IMR-90 (cell line): ENCODE results near the gene PCDHGA2. TPM values are rescaled to one million over a fixed set of nuclear protein-coding genes. Genes with fewer than 3 reads are reported as not detected.

Experiments used
- ATAC-seq: fragments of 200-7000 bp; cut with Tn5 transposase; 2 replicates; pipeline ENCODE4 v1.9.1; 2020; ENCODE audit warnings: low read depth, mild to moderate bottlenecking, moderate library complexity
- BruUV-seq: library from RNA; stranded (reverse); fragments of 400-500 nt; replicated peaks from 2 replicates; lab custom pipeline; 2021; lab: Mats Ljungman, UMichigan
- CTCF ChIA-PET: fragments of 300-600 bp; formaldehyde crosslinking; extraction: SDS; loops from one replicate; lab custom pipeline; 2021; ENCODE audit warnings: antibody characterized with exemption; lab: Yijun Ruan, JAX
- POLR2A ChIA-PET: fragments of 300-600 bp; sonication (Branson Sonifier 250); formaldehyde crosslinking; loops from one replicate; lab custom pipeline; 2022; ENCODE audit warnings: antibody characterized with exemption; ENCODE audit not compliant: unreplicated experiment; lab: Charles Lee
- DNase-seq: peaks from one replicate; pipeline ENCODE4 v3.0.0; 2013
- H2AFZ ChIP-seq: replicated peaks from 2 replicates; pipeline ENCODE3; 2013; ENCODE audit warnings: low read length, mild to moderate bottlenecking; ENCODE audit not compliant: poor library complexity
- H2AK5ac ChIP-seq: 2 replicates; pipeline ENCODE4 v1.6.1; 2013; ENCODE audit warnings: low read depth, low read length, inconsistent platforms
- H2AK9ac ChIP-seq: replicated peaks from 2 replicates; pipeline ENCODE3; 2013; ENCODE audit warnings: mild to moderate bottlenecking, low read depth, low read length, moderate library complexity; ENCODE audit not compliant: poor library complexity
- H2BK120ac ChIP-seq: 2 replicates; pipeline ENCODE4 v1.6.1; 2013; ENCODE audit warnings: low read depth, low read length, inconsistent platforms
- H2BK15ac ChIP-seq: 3 replicates; pipeline ENCODE4 v1.6.1; 2013; ENCODE audit warnings: low read depth, low read length, inconsistent platforms
- H2BK20ac ChIP-seq: 2 replicates; pipeline ENCODE4 v1.6.1; 2013; ENCODE audit warnings: low read depth, mild to moderate bottlenecking, inconsistent platforms, low read length, moderate library complexity
- H2BK5ac ChIP-seq: 2 replicates; pipeline ENCODE4 v1.6.1; 2013; ENCODE audit warnings: mild to moderate bottlenecking, low read depth, low read length, inconsistent platforms; ENCODE audit not compliant: poor library complexity, severe bottlenecking
- H3K14ac ChIP-seq: replicated peaks from 2 replicates; pipeline ENCODE4 v1.6.1; 2013; ENCODE audit warnings: low read depth, low read length, inconsistent platforms
- H3K18ac ChIP-seq: 2 replicates; pipeline ENCODE4 v1.6.1; 2013; ENCODE audit warnings: low read depth, low read length, control low read depth
- H3K23ac ChIP-seq: 2 replicates; pipeline ENCODE4 v1.6.1; 2013; ENCODE audit warnings: low read depth, low read length, inconsistent platforms
- H3K27ac ChIP-seq: 2 replicates; pipeline ENCODE4 v1.5.1; 2013; ENCODE audit warnings: mild to moderate bottlenecking, control low read depth, low read length; ENCODE audit not compliant: insufficient read depth
- H3K27me3 ChIP-seq: 2 replicates; pipeline ENCODE4 v1.6.1; 2013; ENCODE audit warnings: low read length; ENCODE audit not compliant: control insufficient read depth, insufficient read depth
- H3K36me3 ChIP-seq: 2 replicates; pipeline ENCODE4 v1.6.1; 2013; ENCODE audit warnings: low read length, mixed read lengths; ENCODE audit not compliant: control insufficient read depth, insufficient read depth
- H3K4ac ChIP-seq: 2 replicates; pipeline ENCODE4 v1.6.1; 2013; ENCODE audit warnings: low read depth, low read length, inconsistent platforms
- H3K4me1 ChIP-seq: 2 replicates; pipeline ENCODE4 v1.6.1; 2013; ENCODE audit warnings: low read length, mixed read lengths; ENCODE audit not compliant: control insufficient read depth, insufficient read depth
- H3K4me2 ChIP-seq: 2 replicates; pipeline ENCODE4 v1.6.1; 2013; ENCODE audit warnings: low read depth, mild to moderate bottlenecking, control low read depth, low read length, moderate library complexity
- H3K4me3 ChIP-seq: 2 replicates; pipeline ENCODE4 v1.5.1; 2013; ENCODE audit warnings: low read depth, mild to moderate bottlenecking, control low read depth, low read length, moderate library complexity; ENCODE audit not compliant: insufficient read depth
- H3K56ac ChIP-seq: 2 replicates; pipeline ENCODE4 v1.6.1; 2013; ENCODE audit warnings: low read length, inconsistent platforms; ENCODE audit not compliant: insufficient read depth; ENCODE audit errors: extremely low read depth
- H3K79me1 ChIP-seq, 2 experiments: 2 replicates each; pipeline ENCODE4 v1.6.1; 2013; ENCODE audit warnings: low read length in 2 of 2, inconsistent platforms in 1 of 2, low read depth in 1 of 2
- H3K9ac ChIP-seq: 2 replicates; pipeline ENCODE4 v1.6.1; 2013; ENCODE audit warnings: low read depth, low read length, control low read depth
- H3K9me1 ChIP-seq: 2 replicates; pipeline ENCODE4 v1.6.1; 2013; ENCODE audit warnings: low read length, inconsistent platforms; ENCODE audit not compliant: insufficient read depth
- H3K9me3 ChIP-seq: 2 replicates; pipeline ENCODE4 v1.6.1; 2013; ENCODE audit warnings: low read length; ENCODE audit not compliant: control insufficient read depth, insufficient read depth
- H4K20me1 ChIP-seq: 2 replicates; pipeline ENCODE4 v1.6.1; 2013; ENCODE audit warnings: low read length, inconsistent platforms; ENCODE audit not compliant: insufficient read depth
- H4K5ac ChIP-seq: 2 replicates; pipeline ENCODE4 v1.6.1; 2013; ENCODE audit warnings: mild to moderate bottlenecking, low read depth, low read length, control low read depth
- H4K8ac ChIP-seq, 2 experiments: 2 replicates each; pipeline ENCODE4 v1.6.1; 2013; ENCODE audit warnings: low read depth in 2 of 2, low read length in 2 of 2, control low read depth in 1 of 2, inconsistent platforms in 1 of 2
- H4K91ac ChIP-seq: 2 replicates; pipeline ENCODE4 v1.6.1; 2013; ENCODE audit warnings: low read depth, low read length, inconsistent platforms; ENCODE audit not compliant: insufficient read depth
- CEBPB ChIP-seq: IDR thresholded peaks from 2 replicates; pipeline ENCODE4 v1.6.1; 2012; ENCODE audit warnings: low read depth, low read length, improper control_type of control experiment
- CHD1 ChIP-seq: IDR thresholded peaks from 2 replicates; pipeline ENCODE4 v1.6.1; 2012; ENCODE audit warnings: low read depth, low read length, improper control_type of control experiment
- FOS ChIP-seq: fragments of 150-350 bp; IDR thresholded peaks from 2 replicates; pipeline ENCODE4 v1.6.1; 2016; ENCODE audit warnings: low read depth, low read length
- MAFK ChIP-seq: IDR thresholded peaks from 2 replicates; pipeline ENCODE4 v1.6.1; 2012; ENCODE audit warnings: low read depth, low read length, improper control_type of control experiment
- MAZ ChIP-seq: IDR thresholded peaks from 2 replicates; pipeline ENCODE4 v1.6.1; 2012; ENCODE audit warnings: low read depth, mild to moderate bottlenecking, low read length, improper control_type of control experiment, moderate library complexity, borderline replicate concordance
- MXI1 ChIP-seq: IDR thresholded peaks from 2 replicates; pipeline ENCODE4 v1.6.1; 2012; ENCODE audit warnings: low read depth, mild to moderate bottlenecking, low read length, moderate library complexity, borderline replicate concordance
- NFE2L2 ChIP-seq: fragments of 150-350 bp; IDR thresholded peaks from 2 replicates; pipeline ENCODE4 v1.6.1; 2016; ENCODE audit warnings: low read depth, mild to moderate bottlenecking, low read length
- POLR2A ChIP-seq: IDR thresholded peaks from 2 replicates; pipeline ENCODE4 v1.6.1; 2012; ENCODE audit warnings: mild to moderate bottlenecking, low read depth, low read length
- RAD21 ChIP-seq: IDR thresholded peaks from 2 replicates; pipeline ENCODE4 v1.6.1; 2012; ENCODE audit warnings: low read length, improper control_type of control experiment
- RFX5 ChIP-seq: IDR thresholded peaks from 2 replicates; pipeline ENCODE4 v1.8.0; 2012; ENCODE audit warnings: low read depth, mild to moderate bottlenecking, low read length, moderate library complexity
- SMC3 ChIP-seq: fragments of 150-350 bp; IDR thresholded peaks from 2 replicates; pipeline ENCODE4 v1.6.1; 2016; ENCODE audit warnings: low read depth, mild to moderate bottlenecking, antibody characterized with exemption, low read length, moderate library complexity
- WGBS, 2 experiments: methylation state at CpG; one replicate each; pipeline versions ENCODE4 v1.1.5 to v1.1.7; 2013; ENCODE audit warnings: missing lambda C conversion rate in 2 of 2; ENCODE audit not compliant: insufficient read length in 1 of 2; ENCODE audit errors: extremely low coverage in 2 of 2; 5-methylcytosine and 5-hydroxymethylcytosine counted together
- dilution Hi-C: fragments of 300-500 bp; cut with HindIII; formaldehyde crosslinking; loops from one replicate; pipeline ENCODE4 v1.14.3; 2018; ENCODE audit warnings: low sequenced_read_pairs; ENCODE audit not compliant: unreplicated experiment
- in situ Hi-C: fragments of 300-500 bp; cut with MboI; formaldehyde crosslinking; loops from 3 replicates; pipeline ENCODE4 v1.14.3; 2019; ENCODE audit warnings: low sequenced_read_pairs, inconsistent platforms, mixed read lengths
- intact Hi-C: fragments of 100-400 bp; cut with micrococcal nuclease; formaldehyde crosslinking; loops from 2 replicates; pipeline ENCODE4 v1.10.0; 2022
- polyA plus RNA-seq, 3 experiments: library from polyadenylated mRNA; depleted of rRNA; stranded (reverse); fragments of >200 nt; gene quantifications; 2 replicates each; pipeline ENCODE4 v1.2.3, GENCODE V29; 2012; ENCODE audit warnings: low replicate concordance in 1 of 3
- total RNA-seq: library from RNA; depleted of rRNA; stranded (reverse); fragments of >200 nt; gene quantifications from 2 replicates; pipeline ENCODE4 v1.2.3, GENCODE V29; 2012
- TF ChIP-seq, protein P1 (sequence below): fragments of 150-350 bp; IDR thresholded peaks from 2 replicates; pipeline ENCODE4 v1.6.1; 2016; ENCODE audit warnings: low read depth, mild to moderate bottlenecking, low read length, moderate library complexity, borderline replicate concordance

Gene PCDHGA2
- total and polyA plus RNA-seq, 2 of the 4 experiments (the other 2 are of a cell fraction) = 3.4 to 3.6 TPM

DNA sequence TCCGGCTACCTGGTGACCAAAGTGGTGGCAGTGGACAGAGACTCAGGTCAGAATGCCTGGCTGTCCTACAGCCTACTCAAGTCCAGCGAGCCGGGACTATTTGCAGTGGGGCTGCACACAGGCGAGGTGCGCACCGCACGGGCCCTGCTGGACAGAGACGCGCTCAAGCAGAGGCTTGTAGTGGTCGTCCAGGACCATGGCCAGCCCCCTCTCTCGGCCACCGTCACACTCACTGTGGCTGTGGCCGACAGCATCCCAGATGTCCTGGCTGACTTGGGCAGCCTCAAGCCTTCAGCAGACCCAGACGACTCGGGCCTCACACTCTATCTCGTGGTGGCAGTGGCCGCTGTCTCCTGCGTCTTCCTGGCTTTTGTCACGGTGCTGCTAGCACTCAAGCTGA lies 18.4 kb downstream of the PCDHGA2 start:
- Histone ChIP-seq H3K4me3 (no peak overlapping the region), H4K20me1 (no peaks in the 10 kb centered on the region), H3K23ac (no peak overlapping the region), H2AK9ac (no peak overlapping the region), H2AFZ (peak overlapping the region; percentile 28), H2AK5ac (no peak overlapping the region), H3K4ac (no peak overlapping the region), H2BK120ac (no peak overlapping the region), H3K56ac (no peak overlapping the region), H3K9me3 (peaks cover 59% of the 10 kb centered on the region), H2BK15ac (no peak overlapping the region), H3K14ac (no peak overlapping the region; the same call in 1 of the 2 replicates), H3K4me1 (no peaks in the 10 kb centered on the region), H3K79me1 (no peaks in the 10 kb centered on the region), H4K8ac (no peak overlapping the region), H3K27me3 (no peaks in the 10 kb centered on the region), H3K36me3 (peaks cover 5% of the 10 kb centered on the region; the same call in 1 of the 2 replicates), H4K5ac (no peak overlapping the region), H4K91ac (no peak overlapping the region), H3K18ac (no peak overlapping the region), H3K4me2 (no peak overlapping the region), H3K9me1 (no peaks in the 10 kb centered on the region), H2BK5ac (no peak overlapping the region), H3K27ac (no peak overlapping the region), H2BK20ac (no peak overlapping the region), H3K9ac (no peak overlapping the region)
- WGBS, 2 experiments = 64% methylated on average over 13 of the region's 19 CpGs; no CpG with 5 or more reads in 1 of the 2 experiments
- CTCF ChIA-PET = no interaction called here
- TF ChIP-seq CHD1 = no peak
- TF ChIP-seq SMC3 = no peak
- no peak for TF ChIP-seq RFX5
- no peak for TF ChIP-seq MXI1
- no peak for TF ChIP-seq MAFK
- no peak for TF ChIP-seq RAD21
- TF ChIP-seq, protein P1, sequence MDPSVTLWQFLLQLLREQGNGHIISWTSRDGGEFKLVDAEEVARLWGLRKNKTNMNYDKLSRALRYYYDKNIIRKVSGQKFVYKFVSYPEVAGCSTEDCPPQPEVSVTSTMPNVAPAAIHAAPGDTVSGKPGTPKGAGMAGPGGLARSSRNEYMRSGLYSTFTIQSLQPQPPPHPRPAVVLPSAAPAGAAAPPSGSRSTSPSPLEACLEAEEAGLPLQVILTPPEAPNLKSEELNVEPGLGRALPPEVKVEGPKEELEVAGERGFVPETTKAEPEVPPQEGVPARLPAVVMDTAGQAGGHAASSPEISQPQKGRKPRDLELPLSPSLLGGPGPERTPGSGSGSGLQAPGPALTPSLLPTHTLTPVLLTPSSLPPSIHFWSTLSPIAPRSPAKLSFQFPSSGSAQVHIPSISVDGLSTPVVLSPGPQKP = no peak
- TF ChIP-seq FOS = no peak
- TF ChIP-seq MAZ = no peak
- no peak for TF ChIP-seq CEBPB
- TF ChIP-seq NFE2L2 = no peak
- TF ChIP-seq POLR2A = no peak
- BruUV-seq = no TSS peak
- DNase-seq = no peak
- no peak for ATAC-seq
- dilution Hi-C loops (no loop called here), in situ Hi-C loops (no loop called here), intact Hi-C loops (no loop called here)
- POLR2A ChIA-PET = no interaction called here
